Activated CD8-positive, alpha-beta T cell treated with anti-CD3 and anti-CD28 coated beads, Interleukin-2, amount 10 ng/mL, durations not matched to agents 7 days and 5 days (primary cell): Measurements from ENCODE around the gene C9orf152. TPM values are rescaled to one million over a fixed set of nuclear protein-coding genes. Genes with fewer than 3 reads are reported as not detected.
A peak's percentile ranks its signal among the peaks of the same experiment; 100 is the strongest.
"Not testable (repeated sequence)": the region's sequence is repeated elsewhere in the genome, so short reads cannot be mapped to it uniquely, and the experiment has no call there.

Source experiments
- ATAC-seq: fragments of 150-1000 bp; cut with Tn5 transposase; one replicate; pipeline ENCODE4 v1.10.0; 2021; ENCODE audit warnings: moderate library complexity
- CTCF ChIA-PET: fragments of 350-600 bp; sonication (Branson Sonifier 250); formaldehyde crosslinking; loops from one replicate; lab custom pipeline; 2021; ENCODE audit warnings: antibody characterized with exemption; lab: Charles Lee
- POLR2A ChIA-PET: fragments of 350-600 bp; sonication (Branson Sonifier 250); formaldehyde crosslinking; loops from one replicate; lab custom pipeline; 2021; ENCODE audit warnings: antibody characterized with exemption; lab: Charles Lee
- DNase-seq: peaks from one replicate; pipeline ENCODE4 v3.0.0-alpha.2; 2020
- H3K27ac Mint-ChIP-seq: one replicate; pipeline ENCODE4 v1.8.0; 2021; ENCODE audit warnings: mild to moderate bottlenecking, mixed read lengths
- H3K27me3 Mint-ChIP-seq: one replicate; pipeline ENCODE4 v1.8.0; 2021; ENCODE audit warnings: low read depth, mixed read lengths
- H3K36me3 Mint-ChIP-seq: one replicate; pipeline ENCODE4 v1.8.0; 2021; ENCODE audit warnings: low read depth, mixed read lengths
- H3K4me1 Mint-ChIP-seq: one replicate; pipeline ENCODE4 v1.8.0; 2021; ENCODE audit warnings: low read depth, mixed read lengths
- H3K4me3 Mint-ChIP-seq: one replicate; pipeline ENCODE4 v1.8.0; 2021; ENCODE audit warnings: mild to moderate bottlenecking, mixed read lengths
- H3K9me3 Mint-ChIP-seq: one replicate; pipeline ENCODE4 v1.8.0; 2022; ENCODE audit warnings: mixed read lengths; ENCODE audit not compliant: insufficient read depth
- total RNA-seq, 2 experiments: library from RNA; stranded (reverse); gene quantifications; one replicate each; pipeline ENCODE4 v1.2.3, GENCODE V29; 2021

The C9orf152 gene, protein sequence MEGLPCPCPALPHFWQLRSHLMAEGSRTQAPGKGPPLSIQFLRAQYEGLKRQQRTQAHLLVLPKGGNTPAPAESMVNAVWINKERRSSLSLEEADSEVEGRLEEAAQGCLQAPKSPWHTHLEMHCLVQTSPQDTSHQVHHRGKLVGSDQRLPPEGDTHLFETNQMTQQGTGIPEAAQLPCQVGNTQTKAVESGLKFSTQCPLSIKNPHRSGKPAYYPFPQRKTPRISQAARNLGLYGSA
- total RNA-seq, result not detected

DNA sequence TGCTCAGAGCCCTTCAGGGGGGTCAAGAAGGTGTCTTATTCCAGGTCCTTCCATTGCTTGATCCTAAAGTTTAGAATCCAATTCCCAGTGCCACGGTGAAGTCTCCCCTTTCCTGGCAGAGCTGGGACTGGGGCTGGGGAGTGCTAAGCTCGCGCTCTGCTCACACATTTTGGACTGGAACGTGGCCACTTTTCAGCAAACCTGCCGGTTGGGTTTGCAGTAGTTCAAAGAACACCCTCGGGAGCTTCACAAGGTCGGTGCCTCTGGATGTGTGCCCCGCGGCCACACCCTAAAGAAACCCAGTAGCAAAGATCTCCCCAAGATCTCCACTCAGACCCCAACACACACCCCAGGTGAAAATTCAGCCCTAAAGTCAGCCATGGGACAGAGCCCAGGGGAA is at the start of gene C9orf152:
C9orf152 (minus strand) TSS at position 129 of the 400 bp plus-strand sequence. CDS start 580 bp downstream, outside the sequence.
- Mint-ChIP-seq H3K36me3 (no peaks in the 10 kb centered on the region), H3K9me3 (no peaks in the 10 kb centered on the region), H3K27ac (no peak within 1 kb of the TSS), H3K27me3 (peaks cover 5% of the 10 kb centered on the region), H3K4me3 (no peak within 1 kb of the TSS), H3K4me1 (no peaks in the 10 kb centered on the region)
- DNase-seq (no peak), ATAC-seq (no peak)
- ChIA-PET CTCF (no interaction called here), POLR2A (no interaction called here)

DNA sequence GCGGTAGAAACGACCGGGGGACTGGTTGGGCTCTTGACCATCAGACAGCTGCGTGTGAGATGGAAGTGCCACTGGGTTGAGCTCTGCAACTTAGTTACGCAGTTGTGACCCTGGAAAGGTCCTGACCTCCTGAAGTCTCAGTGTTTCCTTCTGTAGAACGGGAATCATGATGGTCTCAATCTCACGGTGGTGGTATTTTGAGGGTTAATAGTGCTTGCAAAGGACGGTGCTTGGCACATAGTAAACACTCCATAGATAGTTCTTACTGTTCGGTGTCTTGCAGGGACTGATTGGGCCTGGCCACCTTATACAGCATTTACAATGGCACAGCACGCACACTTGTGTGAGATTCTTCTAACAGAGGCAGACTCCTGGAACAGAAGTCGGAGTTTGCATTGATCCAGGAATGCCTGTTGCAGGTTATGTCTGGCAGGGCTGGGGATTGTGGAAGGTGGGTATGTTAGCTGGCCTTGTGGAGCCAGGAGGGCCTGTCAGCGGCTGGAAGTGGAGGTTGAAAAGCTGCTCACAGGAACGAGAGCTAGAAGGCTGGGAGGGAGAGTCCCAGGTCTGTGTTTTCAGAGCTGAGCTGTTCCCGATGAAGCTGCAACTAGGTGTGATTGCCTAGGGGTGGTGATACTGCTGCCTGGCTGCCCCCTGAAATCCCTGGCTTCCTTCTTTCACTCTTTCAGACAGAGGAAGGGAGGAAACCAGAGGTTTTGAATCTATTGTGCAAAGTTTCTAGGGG is 49.3 kb upstream of the C9orf152 start:
- H3K4me1 Mint-ChIP-seq, result peaks cover 37% of the 10 kb centered on the region
- ATAC-seq, result no peak
- ChIA-PET POLR2A (interaction anchor here (0.6 to 1.7 kb wide), 6 partner anchors 10 to 130 kb away, joined by 3 to 6 read pairs (median 4); no protein-coding TSS in a partner anchor), CTCF (interaction anchor here (0.7 to 1.4 kb wide), 2 partner anchors 74 to 207 kb away, joined by 5 read pairs; no protein-coding TSS in a partner anchor)
- DNase-seq, result no peak
- peaks cover 17% of the 10 kb centered on the region for H3K36me3 Mint-ChIP-seq
- H3K27me3 Mint-ChIP-seq, result peaks cover 5% of the 10 kb centered on the region
- no peaks in the 10 kb centered on the region for H3K9me3 Mint-ChIP-seq
- H3K27ac Mint-ChIP-seq, result peak overlapping the region; percentile 91
- peak overlapping the region; percentile 88 for H3K4me3 Mint-ChIP-seq

DNA sequence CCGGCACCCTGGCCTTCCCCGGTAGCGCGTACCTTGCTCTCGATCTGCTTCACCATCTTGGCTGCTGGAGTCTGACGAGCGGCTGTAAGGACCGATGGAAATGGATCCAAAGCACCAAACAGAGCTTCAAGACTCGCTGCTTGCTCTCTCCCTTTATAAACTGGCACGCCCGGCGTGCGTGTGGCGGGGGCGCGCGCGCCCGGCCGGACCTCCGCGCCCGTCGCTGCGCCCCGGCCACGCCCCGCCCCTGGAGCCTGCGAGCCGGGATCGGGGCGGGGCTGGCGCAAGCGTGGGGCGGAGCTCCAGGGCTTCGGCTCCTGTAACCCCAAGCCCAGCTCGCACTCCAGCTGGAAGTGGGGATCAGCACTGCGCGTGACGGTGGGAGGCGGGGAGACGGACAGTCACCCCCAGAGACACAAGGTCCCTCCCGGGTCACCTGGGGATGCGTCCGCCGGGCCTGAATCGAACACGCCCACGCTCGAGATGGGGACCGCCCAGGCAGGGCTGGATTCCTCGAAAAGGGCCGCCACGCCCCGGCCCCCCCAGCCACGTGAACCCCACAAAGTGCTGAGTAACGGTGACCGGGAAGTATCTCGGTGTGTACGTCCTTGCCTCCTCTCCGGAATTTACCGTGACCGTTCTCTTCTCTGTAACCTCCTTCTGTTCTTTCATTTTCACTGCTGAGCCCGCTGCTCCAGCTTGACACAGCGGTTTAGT is 48.6 kb upstream of the C9orf152 start, which contains the start of gene TXN:
TXN (minus strand) TSS at position 128 of the 717 bp plus-strand sequence; CDS start at position 56, 72 bp downstream.
- H3K4me1 Mint-ChIP-seq, result peaks cover 40% of the 10 kb centered on the region
- H3K9me3 Mint-ChIP-seq, result no peaks in the 10 kb centered on the region
- H3K27ac Mint-ChIP-seq, result peak within 1 kb of the TSS; percentile 95
- H3K36me3 Mint-ChIP-seq, result peaks cover 23% of the 10 kb centered on the region
- peaks cover 2% of the 10 kb centered on the region for H3K27me3 Mint-ChIP-seq
- DNase-seq (peak; percentile 88), ATAC-seq (peak; percentile 85)
- ChIA-PET CTCF (interaction anchor here (0.7 to 1.4 kb wide), 2 partner anchors 73 to 206 kb away, joined by 5 read pairs; no protein-coding TSS in a partner anchor), POLR2A (interaction anchor here (0.6 to 1.7 kb wide), 12 partner anchors 9 to 1447 kb away, joined by 3 to 12 read pairs (median 4); partner anchors contain the start of gene GNG10)
- H3K4me3 Mint-ChIP-seq, result peak within 1 kb of the TSS; percentile 88

DNA sequence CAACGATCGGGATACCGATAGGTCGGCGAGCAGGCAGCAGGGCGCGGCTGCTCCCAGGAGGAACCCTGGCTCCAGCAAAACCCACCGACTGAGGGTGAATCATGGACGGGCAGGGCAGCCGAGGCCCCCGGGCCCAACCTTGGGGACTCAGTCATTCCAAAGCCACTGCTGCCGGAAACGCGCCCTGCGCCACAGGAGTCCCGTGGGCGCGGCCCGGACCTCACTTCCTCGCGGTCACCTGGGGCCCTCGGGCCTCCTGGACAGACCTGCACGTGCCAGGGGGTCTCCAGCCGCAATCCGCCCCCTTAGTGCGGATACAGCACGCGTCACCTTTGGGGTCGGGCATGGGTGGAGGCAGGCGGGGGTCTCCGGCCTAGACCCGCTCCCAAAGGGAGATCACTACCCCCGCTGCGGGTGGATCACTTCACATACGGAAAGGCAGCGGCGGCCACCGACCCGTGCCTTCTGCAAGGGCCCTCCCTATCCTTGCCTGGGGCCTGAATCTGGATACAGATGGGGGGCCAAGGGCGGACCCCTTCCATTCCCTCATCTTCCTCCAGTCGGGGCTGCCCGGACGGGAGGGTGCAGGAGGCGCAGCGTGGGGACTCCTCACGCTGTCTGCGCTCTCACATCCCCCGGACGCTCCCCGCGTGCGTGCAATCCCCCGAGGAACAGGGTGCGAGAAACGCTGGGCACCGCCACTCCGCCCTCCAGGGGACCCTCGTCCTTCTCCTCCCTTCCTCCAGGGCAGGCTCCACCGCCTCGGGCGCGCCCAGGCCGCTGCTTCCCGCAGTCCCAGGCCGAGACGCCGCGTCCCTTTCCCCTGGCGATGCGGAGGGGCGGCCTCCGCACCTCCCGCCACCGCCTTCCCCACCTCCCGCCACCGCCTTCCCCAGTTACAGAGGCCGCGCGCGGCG is 47.8 kb upstream of the C9orf152 start:
- Mint-ChIP-seq H3K4me3 (peak overlapping the region; percentile 88), H3K27me3 (no peaks in the 10 kb centered on the region), H3K36me3 (peaks cover 27% of the 10 kb centered on the region), H3K4me1 (peaks cover 40% of the 10 kb centered on the region), H3K9me3 (no peaks in the 10 kb centered on the region), H3K27ac (peak overlapping the region; percentile 95)
- ChIA-PET POLR2A (interaction anchor here (0.6 to 1.7 kb wide), 11 partner anchors 9 to 1446 kb away, joined by 3 to 12 read pairs (median 4); partner anchors contain the start of gene GNG10), CTCF (no interaction called here)
- ATAC-seq, result peak; percentile 27
- DNase-seq, result peak; percentile 53

DNA sequence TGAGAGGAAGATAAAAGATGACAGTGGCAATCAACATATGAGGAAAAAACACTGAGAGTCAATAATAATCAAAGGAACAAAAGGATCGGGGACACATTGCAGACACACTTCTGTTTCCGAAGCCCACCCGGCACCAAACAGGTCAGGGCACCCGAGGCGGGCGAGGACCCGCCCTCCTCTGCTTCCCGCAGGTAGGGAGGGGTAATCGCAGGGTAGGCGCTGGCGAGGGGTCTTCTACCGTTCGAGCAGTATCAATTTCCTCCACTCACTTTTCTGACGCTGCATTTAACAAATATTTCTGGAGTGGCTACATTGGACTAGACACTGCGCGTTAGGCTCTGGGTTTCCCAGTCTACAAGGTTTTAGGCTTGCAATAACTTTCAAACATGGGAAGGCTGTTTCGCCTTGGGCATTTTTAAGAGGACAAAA is 47.1 kb upstream of the C9orf152 start:
- Mint-ChIP-seq H3K27ac (peak overlapping the region; percentile 95), H3K4me1 (peaks cover 40% of the 10 kb centered on the region), H3K36me3 (peaks cover 33% of the 10 kb centered on the region), H3K4me3 (peak overlapping the region; percentile 88), H3K9me3 (no peaks in the 10 kb centered on the region), H3K27me3 (no peaks in the 10 kb centered on the region)
- ChIA-PET CTCF (no interaction called here), POLR2A (no interaction called here)
- ATAC-seq (no peak), DNase-seq (peak; percentile 27)

DNA sequence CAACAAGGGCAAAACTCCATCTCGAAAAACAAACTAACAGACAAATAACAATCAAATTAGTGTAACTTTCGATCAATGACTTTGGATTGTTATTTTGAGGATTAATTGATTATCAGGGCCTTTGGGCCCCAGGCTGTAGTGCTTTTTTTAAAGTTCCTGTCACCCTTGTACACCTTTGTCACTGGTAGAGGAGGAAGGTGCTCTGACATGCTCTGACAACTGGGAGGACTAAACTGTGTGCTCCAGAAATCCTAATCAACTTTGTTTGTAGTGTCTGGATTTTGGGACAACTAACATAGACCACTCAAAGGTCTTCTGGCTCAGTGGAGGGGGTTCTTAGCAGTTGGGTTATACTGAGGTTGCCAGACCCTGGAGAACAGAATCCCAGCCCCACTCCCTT is 46.5 kb upstream of the C9orf152 start:
- no peak for ATAC-seq
- peak overlapping the region; percentile 88 for H3K4me3 Mint-ChIP-seq
- no peak for DNase-seq

DNA sequence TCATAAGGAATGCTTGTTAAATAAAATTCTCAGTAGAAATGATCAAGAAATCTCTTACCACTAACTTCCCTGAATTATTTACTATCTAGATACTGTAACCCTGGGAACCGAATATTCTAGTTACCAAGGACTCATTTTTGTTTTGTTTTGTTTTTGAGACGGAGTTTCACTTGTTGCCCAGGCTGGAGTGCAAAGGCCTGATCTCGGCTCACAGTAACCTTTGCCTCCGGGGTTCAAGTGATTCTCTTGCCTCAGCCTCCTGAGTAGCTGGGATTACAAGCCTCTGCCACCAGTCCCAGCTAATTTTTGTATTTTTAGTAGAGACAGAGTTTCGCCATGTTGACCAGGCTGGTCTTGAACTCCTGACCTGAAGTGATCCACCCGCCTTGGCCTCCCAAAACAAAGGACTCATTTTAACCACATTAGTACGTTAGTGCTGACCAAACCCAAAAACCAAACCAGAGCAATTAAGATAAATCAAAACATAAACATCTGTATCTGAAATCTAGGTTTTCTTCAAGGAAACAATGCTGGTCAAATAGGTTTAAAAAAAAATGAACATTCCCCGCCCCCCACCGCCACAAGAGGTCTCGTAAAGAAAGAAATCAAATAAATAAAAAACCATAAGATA is 44.7 kb upstream of the C9orf152 start:
- H3K27me3 Mint-ChIP-seq, result no peaks in the 10 kb centered on the region
- H3K4me1 Mint-ChIP-seq, result peaks cover 43% of the 10 kb centered on the region
- H3K9me3 Mint-ChIP-seq, result no peaks in the 10 kb centered on the region
- CTCF ChIA-PET, result no interaction called here
- H3K27ac Mint-ChIP-seq, result no peak overlapping the region
- H3K36me3 Mint-ChIP-seq, result peaks cover 49% of the 10 kb centered on the region
- ATAC-seq (no peak), DNase-seq (no peak)
- POLR2A ChIA-PET, result no interaction called here
- H3K4me3 Mint-ChIP-seq, result no peak overlapping the region

More for the DNA sequence above, 46.5 kb upstream of the C9orf152 start:
- no peaks in the 10 kb centered on the region for H3K9me3 Mint-ChIP-seq
- peaks cover 42% of the 10 kb centered on the region for H3K4me1 Mint-ChIP-seq
- no peaks in the 10 kb centered on the region for H3K27me3 Mint-ChIP-seq
- ChIA-PET POLR2A (no interaction called here), CTCF (no interaction called here)
- peaks cover 39% of the 10 kb centered on the region for H3K36me3 Mint-ChIP-seq
- H3K27ac Mint-ChIP-seq, result peak overlapping the region; percentile 95

DNA sequence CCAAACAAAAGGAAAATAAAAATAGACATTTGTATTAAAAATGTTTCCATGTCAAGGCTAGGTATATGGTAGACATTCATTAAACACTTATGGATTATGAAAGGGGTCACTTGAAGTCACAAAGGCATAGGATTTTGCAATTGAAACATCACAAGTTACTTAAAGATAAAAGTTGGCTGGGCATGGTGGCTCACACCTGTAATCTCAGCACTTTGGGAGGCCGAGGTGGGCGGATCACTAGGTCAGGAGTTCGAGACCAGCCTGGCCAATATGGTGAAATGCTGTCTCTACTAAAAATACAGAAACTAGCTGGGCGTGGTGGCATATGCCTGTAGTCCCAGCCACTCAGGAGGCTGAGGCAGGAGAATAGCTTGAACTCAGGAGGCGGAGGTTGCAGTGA is 43.8 kb upstream of the C9orf152 start:
- peaks cover 35% of the 10 kb centered on the region for H3K4me1 Mint-ChIP-seq
- POLR2A ChIA-PET, H3K27ac Mint-ChIP-seq, DNase-seq, ATAC-seq, H3K4me3 Mint-ChIP-seq, H3K9me3 Mint-ChIP-seq, H3K27me3 Mint-ChIP-seq: not testable (repeated sequence)
- CTCF ChIA-PET, result interaction anchor here (0.6 kb wide), 1 partner anchor 63 kb away, joined by 6 read pairs; no protein-coding TSS in a partner anchor
- H3K36me3 Mint-ChIP-seq, result peaks cover 56% of the 10 kb centered on the region

DNA sequence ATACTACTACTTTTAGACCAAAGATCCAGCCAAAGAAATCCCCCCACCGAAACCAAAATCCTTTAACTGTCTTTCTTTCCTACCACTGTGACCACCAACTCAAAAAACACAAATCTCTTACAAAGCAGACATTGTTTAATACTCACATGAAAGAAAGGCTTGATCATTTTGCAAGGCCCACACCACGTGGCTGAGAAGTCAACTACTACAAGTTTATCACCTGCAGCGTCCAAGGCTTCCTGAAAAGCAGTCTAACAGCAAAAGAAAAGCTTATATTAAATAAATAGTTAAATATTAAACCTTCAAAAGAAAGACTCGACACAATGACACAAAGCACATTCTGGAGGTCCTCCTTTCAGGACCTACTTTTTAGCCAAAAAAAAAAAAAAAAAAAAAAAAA is 43.3 kb upstream of the C9orf152 start:
- CTCF ChIA-PET, result interaction anchor here (0.6 kb wide), 1 partner anchor 63 kb away, joined by 6 read pairs; no protein-coding TSS in a partner anchor
- H3K4me1 Mint-ChIP-seq, result peaks cover 35% of the 10 kb centered on the region
- H3K4me3 Mint-ChIP-seq, result no peak overlapping the region
- H3K36me3 Mint-ChIP-seq, result peaks cover 61% of the 10 kb centered on the region
- H3K9me3 Mint-ChIP-seq, result no peaks in the 10 kb centered on the region
- no peak overlapping the region for H3K27ac Mint-ChIP-seq
- DNase-seq (no peak), ATAC-seq (no peak)
- POLR2A ChIA-PET, result no interaction called here
- H3K27me3 Mint-ChIP-seq, result no peaks in the 10 kb centered on the region

DNA sequence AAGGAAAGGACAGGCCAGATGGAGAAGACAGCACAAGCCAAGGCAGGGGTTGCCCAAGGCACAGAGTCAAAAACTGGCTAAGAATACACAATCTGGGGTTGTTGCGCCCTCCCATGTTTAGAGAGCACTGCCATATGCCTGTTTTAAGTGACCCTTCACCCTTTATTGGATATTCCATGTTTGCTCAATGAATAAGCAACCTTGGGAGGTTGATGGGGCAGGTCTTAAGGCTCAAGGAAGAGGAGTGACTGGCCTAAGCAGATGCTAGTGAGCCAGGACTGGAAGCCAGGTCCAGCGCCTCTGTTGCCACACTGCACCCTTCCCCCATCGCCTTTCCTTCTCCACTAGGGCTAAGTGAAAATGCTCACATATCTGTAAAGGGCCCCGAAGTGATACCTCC is 41.6 kb upstream of the C9orf152 start:
- ChIA-PET CTCF (no interaction called here), POLR2A (no interaction called here)
- Mint-ChIP-seq H3K36me3 (peaks cover 57% of the 10 kb centered on the region), H3K9me3 (no peaks in the 10 kb centered on the region), H3K4me1 (peaks cover 31% of the 10 kb centered on the region), H3K4me3 (no peak overlapping the region), H3K27ac (no peak overlapping the region), H3K27me3 (no peaks in the 10 kb centered on the region)
- no peak for DNase-seq
- ATAC-seq, result no peak
